IPS-18c (cell line): Measurements from ENCODE around the gene DNAJC3.
"Not testable (repeated sequence)": the region's sequence is repeated elsewhere in the genome, so short reads cannot be mapped to it uniquely, and the experiment has no call there.

Source experiments
- H3K4me3 ChIP-seq: 2 replicates; pipeline ENCODE4 v1.7.0; 2013; ENCODE audit warnings: low read depth, mild to moderate bottlenecking, low read length, moderate library complexity; ENCODE audit not compliant: insufficient read depth
- H3K9me3 ChIP-seq: one replicate; pipeline ENCODE4 v1.6.1; 2013; ENCODE audit warnings: mild to moderate bottlenecking, low read length, moderate library complexity; ENCODE audit not compliant: control insufficient read depth, insufficient read depth

Gene DNAJC3

GRCh38 chr13:95706356-95706755 lies 29.4 kb downstream of the DNAJC3 start:
- Histone ChIP-seq H3K4me3 (no peak overlapping the region), H3K9me3 (no peaks in the 10 kb centered on the region)

- no peak overlapping the region for H3K4me3 ChIP-seq
- no peaks in the 10 kb centered on the region for H3K9me3 ChIP-seq
Observed at GRCh38 chr13:95707035-95707434, 30.1 kb downstream of the DNAJC3 start.

- no peak overlapping the region for H3K4me3 ChIP-seq
- no peaks in the 10 kb centered on the region for H3K9me3 ChIP-seq
Observed at GRCh38 chr13:95707442-95708390, 30.8 kb downstream of the DNAJC3 start.

- H3K9me3 ChIP-seq, result no peaks in the 10 kb centered on the region
- no peak overlapping the region for H3K4me3 ChIP-seq
Observed at GRCh38 chr13:95708391-95708774, 31.4 kb downstream of the DNAJC3 start.

- Histone ChIP-seq H3K4me3 (no peak overlapping the region), H3K9me3 (no peaks in the 10 kb centered on the region)
Observed at GRCh38 chr13:95708811-95709500, 32.0 kb downstream of the DNAJC3 start.

GRCh38 chr13:95710313-95710712 lies 33.4 kb downstream of the DNAJC3 start:
- no peak overlapping the region for H3K4me3 ChIP-seq
- H3K9me3 ChIP-seq, result no peaks in the 10 kb centered on the region

GRCh38 chr13:95712846-95713245 lies 35.9 kb downstream of the DNAJC3 start:
- H3K9me3 ChIP-seq, H3K4me3 ChIP-seq: not testable (repeated sequence)

- Histone ChIP-seq H3K9me3 (no peaks in the 10 kb centered on the region), H3K4me3 (no peak overlapping the region)
Observed at GRCh38 chr13:95713651-95714050, 36.7 kb downstream of the DNAJC3 start.

- Histone ChIP-seq H3K9me3 (no peaks in the 10 kb centered on the region), H3K4me3 (no peak overlapping the region)
Observed at GRCh38 chr13:95714142-95714832, 37.3 kb downstream of the DNAJC3 start.

- no peaks in the 10 kb centered on the region for H3K9me3 ChIP-seq
Observed at GRCh38 chr13:95716231-95716630, 39.3 kb downstream of the DNAJC3 start.

GRCh38 chr13:95722241-95722640 lies 45.3 kb downstream of the DNAJC3 start:
- Histone ChIP-seq H3K4me3 (no peak overlapping the region), H3K9me3 (no peaks in the 10 kb centered on the region)

More at GRCh38 chr13:95716231-95716630, 39.3 kb downstream of the DNAJC3 start:
- no peak overlapping the region for H3K4me3 ChIP-seq

GRCh38 chr13:95723438-95723837 lies 46.5 kb downstream of the DNAJC3 start:
- H3K9me3 ChIP-seq, result no peaks in the 10 kb centered on the region
- no peak overlapping the region for H3K4me3 ChIP-seq

- Histone ChIP-seq H3K9me3 (no peaks in the 10 kb centered on the region), H3K4me3 (no peak overlapping the region)
Observed at GRCh38 chr13:95724252-95724651, 47.3 kb downstream of the DNAJC3 start.

- Histone ChIP-seq H3K4me3 (no peak overlapping the region), H3K9me3 (peaks cover under 1% of the 10 kb centered on the region)
Observed at GRCh38 chr13:95726876-95727275, 49.9 kb downstream of the DNAJC3 start.

- Histone ChIP-seq H3K4me3 (no peak overlapping the region), H3K9me3 (peaks cover 7% of the 10 kb centered on the region)
Observed at GRCh38 chr13:95728957-95729356, 52.0 kb downstream of the DNAJC3 start.

- Histone ChIP-seq H3K9me3 (peaks cover 7% of the 10 kb centered on the region), H3K4me3 (no peak overlapping the region)
Observed at GRCh38 chr13:95734124-95734523, 57.2 kb downstream of the DNAJC3 start.

- not testable (repeated sequence) for H3K4me3 ChIP-seq, H3K9me3 ChIP-seq
Observed at GRCh38 chr13:95740071-95740978, 63.4 kb downstream of the DNAJC3 start.
